ENCODE data around the gene EPC2.
"Not testable (repeated sequence)": the region's sequence is repeated elsewhere in the genome, so short reads cannot be mapped to it uniquely, and the experiment has no call there.

Gene EPC2

DNA sequence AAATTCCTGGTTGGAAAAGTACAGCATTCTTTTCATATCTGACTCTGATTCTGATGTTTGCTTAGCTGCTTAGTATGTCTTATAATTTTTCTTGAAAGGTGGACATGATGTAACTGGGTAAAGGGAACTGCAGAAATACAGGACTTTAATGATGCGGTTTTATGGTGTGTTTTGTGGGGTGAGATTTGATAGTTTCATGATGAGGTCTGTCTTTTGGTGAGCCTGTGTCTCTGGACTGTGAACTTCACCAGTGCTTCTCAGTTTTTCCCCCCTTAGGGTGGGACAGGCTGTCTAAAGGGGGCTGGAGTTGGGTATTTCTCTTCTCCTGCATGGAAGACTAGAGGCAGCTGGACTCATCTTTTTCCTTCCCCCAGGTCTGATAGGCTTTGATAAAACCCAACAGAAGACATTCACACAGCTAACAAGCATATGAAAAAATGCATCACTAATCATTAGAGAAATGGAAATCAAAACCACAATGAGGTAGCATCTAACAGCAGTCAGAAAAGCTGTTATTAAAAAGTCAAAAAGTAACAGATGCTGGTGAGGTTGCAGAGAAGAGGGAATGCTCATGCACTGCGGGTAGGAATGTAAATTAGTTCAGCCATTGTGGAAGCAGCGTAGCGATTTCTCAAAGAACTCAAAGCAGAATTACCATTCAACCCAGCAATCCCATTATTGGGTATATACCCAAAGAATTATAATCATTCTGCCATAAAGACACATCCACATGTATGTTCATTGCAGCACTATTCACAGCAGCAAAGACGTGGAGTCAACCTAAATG is 77.6 kb downstream of the EPC2 start:
- no peak overlapping the region for H3K4me3 ChIP-seq (ENCODE audit: low read depth, low read length)

DNA sequence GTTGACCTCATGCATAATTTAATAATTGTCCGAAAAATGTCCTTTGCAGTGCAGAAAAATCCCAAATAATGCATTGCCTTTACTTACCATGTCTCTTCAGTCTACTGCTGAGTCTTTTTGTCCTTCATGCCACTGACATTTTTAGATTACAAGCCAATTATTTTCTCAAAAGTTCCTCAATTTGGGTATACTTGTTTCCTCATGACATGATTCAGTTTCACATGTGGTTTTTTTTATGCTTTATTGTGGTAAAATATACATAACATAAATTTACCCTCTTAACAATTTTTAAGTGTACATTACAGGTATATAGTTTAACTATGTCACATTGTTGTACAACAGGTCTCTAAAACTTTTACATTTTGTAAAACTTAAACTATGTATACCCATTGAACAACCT is 81.0 kb downstream of the EPC2 start:
- no peak overlapping the region for H3K4me3 ChIP-seq (ENCODE audit: low read depth, low read length)

DNA sequence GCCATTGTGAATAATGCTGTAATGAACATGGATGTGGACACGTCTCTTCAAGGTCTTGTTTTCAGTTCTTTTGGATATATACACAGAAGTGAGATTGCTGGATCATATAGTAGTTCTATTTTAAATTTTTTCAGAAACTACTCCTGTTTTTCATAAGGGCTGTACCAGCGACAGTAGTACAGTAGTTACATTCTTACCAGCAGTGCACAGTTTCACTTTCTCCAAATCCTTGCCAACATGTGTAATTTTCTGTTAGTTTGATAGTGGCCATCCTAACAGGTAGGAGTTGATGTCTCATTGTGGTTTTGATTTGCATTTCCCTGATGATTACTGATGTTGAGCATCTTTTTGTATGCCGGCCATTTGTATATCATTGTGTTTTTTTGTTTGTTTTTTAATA is 81.7 kb downstream of the EPC2 start:
- no peak overlapping the region for H3K4me3 ChIP-seq (ENCODE audit: low read depth, low read length)

DNA sequence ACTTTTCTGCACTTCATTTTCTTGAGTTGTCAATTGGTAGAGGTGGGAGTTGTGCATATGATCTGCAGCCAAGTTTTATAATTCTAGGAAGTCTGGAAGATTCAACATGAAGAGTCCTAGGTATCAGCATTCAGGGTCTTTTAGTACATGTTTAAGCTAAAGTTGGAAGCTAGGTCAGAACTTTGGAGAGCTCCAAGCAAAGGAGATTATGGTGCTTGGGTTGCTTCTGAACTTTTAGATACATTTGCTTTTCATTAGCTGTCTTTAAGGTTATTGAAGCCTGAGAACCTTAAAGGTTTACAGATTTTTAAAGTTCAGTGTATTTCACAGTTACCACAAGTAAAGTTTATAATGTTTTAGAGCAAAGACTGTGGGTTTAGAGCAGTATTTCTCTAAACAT is 85.5 kb downstream of the EPC2 start:
- H3K4me3 ChIP-seq (ENCODE audit: low read depth, low read length) = no peak overlapping the region

DNA sequence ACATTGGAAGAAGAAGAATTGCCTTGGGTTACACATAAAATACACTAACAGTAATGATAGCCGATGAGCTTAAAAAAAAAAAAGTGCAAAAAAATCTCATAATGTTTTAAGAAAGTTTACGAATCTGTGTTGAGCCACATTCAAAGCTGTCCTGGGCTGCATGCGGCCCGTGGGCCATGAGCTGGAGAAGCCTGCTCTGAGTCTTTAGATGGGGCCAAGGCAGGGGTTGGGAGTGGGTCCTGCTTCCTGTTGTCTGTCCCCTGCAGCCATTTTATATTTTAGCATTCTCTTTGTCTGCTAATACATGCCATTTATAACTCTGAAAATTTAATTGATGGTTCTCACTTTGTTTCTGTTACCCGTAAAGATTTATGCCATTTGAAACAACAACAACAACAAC is 93.2 kb downstream of the EPC2 start:
- no peak overlapping the region for H3K4me3 ChIP-seq (ENCODE audit: low read depth, low read length)

DNA sequence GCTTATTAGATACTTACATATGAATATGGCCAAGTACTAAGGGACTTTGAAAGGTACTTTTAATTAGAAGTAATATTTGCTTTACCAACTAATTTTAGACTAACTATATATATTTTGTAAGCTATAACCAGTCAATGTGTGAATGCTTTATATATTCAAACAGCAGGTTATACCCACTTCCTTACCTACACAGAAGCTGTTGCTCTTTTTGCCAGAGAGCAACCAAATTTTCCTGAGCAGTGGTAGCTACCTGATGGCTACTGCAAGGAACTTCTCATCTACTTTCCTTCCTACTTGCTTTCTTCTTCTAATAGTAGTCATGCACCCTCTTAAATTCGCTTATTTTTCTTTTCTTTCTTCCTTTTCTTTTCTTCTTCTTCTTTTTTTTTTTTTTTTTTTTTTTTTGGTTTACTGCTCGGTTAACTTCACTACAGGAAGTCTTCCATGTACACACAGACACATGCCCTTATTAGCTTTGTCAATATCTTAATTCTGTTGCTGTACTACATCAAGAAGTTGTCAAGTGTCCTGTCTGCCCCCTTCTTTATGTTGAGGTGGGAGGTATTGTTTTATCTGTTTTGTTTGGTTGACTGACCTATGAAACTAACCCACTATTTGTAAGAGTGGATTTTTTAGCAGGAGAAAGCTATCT is 95.0 kb downstream of the EPC2 start:
- no peak overlapping the region for H3K4me3 ChIP-seq (ENCODE audit: low read depth, low read length)

DNA sequence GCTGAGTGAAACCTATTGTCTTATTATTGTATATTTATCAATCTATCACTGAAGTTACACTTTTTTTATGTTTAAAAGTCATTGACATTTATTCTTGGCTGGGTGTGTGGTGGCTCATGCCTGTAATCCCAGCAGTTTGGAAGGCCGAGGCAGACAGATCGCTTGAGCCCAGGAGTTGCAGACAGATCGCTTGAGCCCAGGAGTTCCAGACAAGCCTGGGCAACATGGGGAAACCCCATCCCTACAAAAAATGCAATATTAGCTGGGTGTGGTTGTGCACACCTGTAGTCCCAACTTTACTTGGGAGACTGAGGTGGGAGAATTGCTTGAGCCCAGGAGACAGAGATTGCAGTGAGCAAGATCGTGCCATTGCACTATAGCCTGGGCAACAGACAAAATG is 97.8 kb downstream of the EPC2 start:
- H3K4me3 ChIP-seq (ENCODE audit: low read depth, low read length) = no peak overlapping the region

DNA sequence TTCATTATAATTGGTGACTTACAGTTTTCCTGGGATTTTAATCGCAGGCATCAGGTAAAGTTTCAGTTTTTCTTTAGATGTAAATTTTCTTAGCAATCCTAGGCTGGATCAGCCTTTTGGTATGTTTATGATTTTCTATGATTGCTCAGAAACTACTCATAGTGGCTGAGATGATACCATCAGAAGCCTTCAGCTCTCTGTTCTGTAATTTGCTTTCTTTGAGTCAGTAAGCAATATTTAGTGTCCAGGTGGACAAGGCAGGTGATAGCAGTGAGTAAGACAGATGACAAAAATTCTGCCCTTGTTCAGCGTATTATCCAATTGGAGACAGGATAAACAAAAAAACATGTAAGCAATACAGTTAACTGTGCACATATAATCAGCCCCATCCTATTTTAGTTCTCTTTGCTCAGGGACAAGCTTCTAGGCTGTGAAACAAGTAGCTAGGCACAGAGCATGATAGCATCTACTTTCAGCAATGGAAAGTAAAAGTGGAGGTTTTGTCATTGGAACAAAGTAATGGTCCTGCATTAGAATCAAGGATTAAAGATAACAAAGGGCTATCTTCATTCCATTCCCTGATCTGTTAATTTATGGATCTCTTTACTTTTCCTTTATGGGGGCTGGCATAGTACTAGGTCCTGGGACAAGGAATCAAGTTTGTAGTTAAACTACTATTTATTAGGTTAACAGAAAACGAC is 100.8 kb downstream of the EPC2 start:
- H3K4me3 ChIP-seq (ENCODE audit: low read depth, low read length) = no peak overlapping the region

DNA sequence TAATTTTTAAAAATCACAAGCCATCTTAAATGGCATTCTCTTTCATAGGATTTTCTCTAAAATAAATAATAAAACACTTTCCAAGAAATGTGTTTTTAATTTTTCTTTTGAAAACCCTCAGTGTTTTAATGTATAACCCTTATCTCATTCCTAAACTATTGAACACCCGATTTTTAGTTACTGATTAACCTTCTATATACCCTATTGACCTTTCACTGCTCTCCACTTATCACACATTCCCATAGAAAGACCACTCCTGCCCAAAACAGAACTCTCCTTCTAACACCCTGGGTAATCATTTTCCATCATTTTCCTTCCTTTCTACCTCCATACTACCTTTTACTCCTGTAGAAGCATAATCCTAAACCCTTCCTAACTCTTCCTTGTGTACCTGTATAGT is 102.4 kb downstream of the EPC2 start:
- H3K4me3 ChIP-seq (ENCODE audit: low read depth, low read length) = no peak overlapping the region

DNA sequence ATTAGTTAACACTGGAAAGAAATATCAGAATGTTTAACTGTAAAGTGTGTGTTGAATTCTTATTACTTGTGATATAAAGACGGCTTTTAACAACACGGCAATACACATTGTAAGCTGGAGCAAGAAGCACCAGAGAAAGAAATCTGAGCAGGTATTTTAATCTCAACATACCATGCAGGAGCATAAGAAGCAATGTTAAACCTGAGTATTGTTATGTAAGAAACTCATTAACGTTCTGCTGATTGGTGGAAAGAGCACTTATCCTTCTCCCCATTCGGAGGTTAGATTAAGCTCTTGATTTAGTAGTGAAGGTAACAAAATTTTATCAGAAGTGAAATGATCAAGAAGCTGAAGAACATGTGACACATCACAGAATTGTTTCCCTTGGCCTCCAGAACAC is 107.4 kb downstream of the EPC2 start:
- H3K4me3 ChIP-seq (ENCODE audit: low read depth, low read length) = no peak overlapping the region

DNA sequence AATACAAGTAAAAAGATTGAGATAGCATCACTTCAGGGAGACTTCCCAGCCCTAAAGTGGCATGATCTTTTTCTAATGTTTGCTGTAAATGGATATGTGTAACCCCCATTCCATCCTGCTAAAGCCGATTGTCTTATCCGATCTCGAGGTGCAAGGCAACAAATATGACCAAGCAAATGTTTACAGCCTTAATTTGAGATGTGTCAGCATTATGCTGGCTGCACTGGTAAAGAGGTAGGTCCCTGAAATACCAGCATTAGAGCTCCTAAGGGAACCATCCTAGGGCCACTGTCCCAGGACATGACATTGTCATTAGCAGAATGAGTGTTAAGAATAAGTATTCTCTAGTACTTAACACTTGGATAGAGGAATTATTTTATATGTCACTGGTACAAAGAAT is 108.4 kb downstream of the EPC2 start:
- no peak overlapping the region for H3K4me3 ChIP-seq (ENCODE audit: low read depth, low read length)

DNA sequence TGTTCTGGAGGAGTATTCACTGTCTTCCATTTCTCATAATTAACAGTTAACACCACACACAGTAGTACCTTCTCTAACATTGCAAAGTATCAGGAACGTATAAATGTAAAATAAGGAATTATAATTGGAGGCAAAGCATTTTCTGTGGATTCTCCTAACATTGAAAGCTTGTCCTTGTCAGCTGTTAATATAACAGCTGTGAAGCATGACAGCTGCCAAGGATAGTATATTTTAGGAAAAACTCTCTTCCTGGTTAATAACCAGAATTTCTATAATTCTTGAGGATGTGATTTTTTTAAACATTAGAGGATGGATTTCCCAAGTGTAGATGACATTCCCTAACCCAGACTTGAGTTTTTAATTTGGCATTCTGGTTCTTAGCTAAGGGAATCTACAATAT is 110.3 kb downstream of the EPC2 start:
- no peak overlapping the region for H3K4me3 ChIP-seq (ENCODE audit: low read depth, low read length)

DNA sequence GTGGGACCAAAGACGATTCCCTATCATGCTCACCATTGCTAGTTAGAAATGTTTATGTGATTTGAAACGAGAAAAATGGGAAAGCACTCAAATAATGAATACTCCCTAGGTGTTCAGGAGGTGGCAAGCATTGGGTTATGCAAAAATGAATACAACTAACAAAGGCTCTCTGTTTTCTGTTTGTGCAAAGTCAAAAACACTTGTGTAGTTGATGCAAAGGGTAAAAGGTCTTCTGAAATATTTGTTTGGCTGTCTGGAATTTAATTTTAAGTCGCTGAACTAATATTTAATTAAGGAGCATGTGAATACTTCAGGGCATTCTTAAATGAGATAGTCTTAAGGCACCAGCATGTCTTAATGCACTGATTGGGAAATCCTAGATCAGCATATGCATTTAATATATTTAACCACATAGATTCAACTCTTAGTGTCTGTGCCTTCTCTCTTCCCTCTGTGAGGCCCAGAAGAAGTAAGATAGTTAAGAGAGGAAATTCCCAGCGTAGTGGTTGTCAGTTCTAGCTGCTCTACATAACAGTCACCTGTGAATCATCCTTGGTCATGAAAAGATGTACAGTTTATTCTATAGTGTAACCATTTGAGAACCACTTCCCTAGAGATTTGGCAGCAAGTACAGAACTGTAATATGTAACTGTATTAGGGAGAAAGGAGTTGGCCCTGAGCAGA is 111.9 kb downstream of the EPC2 start:
- H3K4me3 ChIP-seq (ENCODE audit: low read depth, low read length) = no peak overlapping the region

DNA sequence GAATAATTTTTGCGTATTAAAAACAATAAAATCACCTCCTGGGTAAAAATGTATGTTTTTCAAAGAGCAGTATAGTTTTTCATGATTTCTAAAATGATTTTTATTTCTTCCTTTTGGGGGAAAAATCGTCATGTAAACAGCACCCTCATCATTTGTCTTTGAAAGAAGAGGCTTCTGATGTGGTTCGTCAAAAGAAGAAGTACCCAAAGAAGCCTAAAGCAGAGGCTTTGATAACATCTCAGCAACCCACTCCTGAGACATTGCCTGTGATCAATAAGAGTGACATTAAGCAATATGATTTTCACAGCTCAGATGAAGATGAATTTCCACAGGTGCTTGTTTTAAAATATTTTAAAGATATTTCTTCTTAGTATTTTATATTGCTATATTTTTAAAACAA is 120.3 kb downstream of the EPC2 start:
- H3K4me3 ChIP-seq (ENCODE audit: low read depth, low read length) = no peak overlapping the region

DNA sequence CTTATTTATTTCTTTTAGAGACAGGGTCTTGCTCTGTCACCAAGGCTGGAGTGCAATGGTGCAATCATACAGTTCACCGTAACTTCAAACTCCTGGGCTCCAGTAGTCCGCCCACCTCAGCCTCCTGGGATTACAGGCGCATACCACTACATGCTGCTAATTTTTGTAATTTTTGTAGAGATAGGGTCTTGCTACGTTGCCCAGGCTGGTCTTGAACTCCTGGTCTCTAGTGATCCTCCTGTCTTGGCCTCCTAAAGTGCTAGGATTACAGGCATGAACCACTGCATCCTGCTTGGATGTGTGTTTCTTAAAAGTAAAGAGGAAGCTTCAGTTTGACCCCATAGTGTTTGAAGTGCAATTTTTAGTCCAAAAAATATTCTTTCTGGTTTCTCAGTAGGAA is 125.5 kb downstream of the EPC2 start:
- no peak overlapping the region for H3K4me3 ChIP-seq (ENCODE audit: low read depth, low read length)

DNA sequence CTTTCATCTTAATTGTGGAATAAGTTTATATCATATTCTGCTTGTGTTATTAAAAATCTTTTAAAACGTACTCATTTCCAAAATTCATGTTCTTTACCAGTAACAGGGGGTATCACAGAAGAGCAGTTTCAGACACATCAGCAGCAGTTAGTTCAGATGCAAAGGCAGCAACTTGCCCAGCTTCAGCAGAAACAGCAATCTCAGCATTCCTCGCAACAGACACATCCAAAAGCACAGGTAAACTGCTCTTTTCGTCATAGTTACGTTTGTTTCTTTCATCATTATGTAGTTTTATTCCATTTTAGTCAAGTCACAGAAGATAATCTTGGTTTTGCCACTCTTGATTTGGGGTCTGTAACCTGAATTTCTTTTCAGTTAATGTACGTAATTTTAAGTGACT is 137.0 kb downstream of the EPC2 start:
- H3K4me3 ChIP-seq (ENCODE audit: low read depth, low read length) = no peak overlapping the region

DNA sequence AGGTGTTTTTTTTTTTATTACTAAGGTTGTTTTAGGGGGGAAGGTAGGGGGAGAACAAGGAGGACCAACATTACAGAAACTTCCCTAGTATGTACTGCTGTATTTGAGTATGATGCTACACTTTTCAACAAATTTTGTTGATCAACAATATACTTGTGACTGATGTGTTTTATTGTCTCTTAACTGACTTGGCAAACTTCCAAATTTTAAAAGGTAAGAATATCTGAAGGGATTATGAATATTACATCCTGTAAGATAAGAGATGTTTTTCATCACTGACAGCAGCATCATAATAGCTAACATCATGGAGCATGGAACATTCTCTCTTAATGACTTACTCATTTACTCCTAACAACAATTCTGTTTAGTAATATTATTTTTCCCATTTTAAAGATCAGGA is 144.5 kb downstream of the EPC2 start:
- H3K4me3 ChIP-seq (ENCODE audit: low read depth, low read length) = no peak overlapping the region

DNA sequence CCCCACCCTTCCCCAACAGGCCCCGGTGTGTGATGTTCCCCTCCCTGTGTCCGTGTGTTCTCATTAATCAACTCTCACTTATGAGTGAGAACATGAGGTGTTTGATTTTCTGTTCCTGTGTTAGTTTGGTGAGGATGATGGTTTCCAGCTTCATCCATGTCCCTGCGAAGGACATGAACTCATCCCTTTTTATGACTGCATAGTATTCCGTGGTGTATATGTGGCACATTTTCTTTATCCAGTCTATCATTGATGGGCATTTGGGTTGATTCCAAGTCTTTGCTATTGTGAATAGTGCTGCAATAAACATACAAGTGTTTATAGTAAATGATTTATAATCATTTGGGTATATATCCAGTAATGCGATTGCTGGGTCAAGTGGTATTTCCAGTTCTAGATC is 145.6 kb downstream of the EPC2 start:
- H3K4me3 ChIP-seq (ENCODE audit: low read depth, low read length) = not testable (repeated sequence)

DNA sequence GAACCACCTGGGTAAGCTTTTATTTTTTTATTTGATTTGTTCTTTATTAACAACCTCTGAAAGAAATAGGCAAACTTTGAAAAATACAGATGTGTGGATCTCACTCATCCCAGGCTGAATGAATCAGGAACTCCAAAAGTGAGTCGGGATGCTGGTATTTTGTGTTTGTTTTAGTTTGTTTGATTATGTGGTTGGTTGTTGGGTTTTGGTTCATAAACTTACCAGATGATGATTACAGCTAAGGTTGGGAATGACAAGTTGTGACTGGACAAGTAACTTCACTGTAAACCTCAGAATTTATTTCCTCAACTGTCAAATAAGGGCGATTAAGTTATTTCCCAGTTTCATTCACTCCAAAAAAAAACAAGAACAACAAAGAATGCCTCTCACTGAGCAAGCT is 150.0 kb downstream of the EPC2 start:
- no peak overlapping the region for H3K4me3 ChIP-seq (ENCODE audit: low read depth, low read length)

DNA sequence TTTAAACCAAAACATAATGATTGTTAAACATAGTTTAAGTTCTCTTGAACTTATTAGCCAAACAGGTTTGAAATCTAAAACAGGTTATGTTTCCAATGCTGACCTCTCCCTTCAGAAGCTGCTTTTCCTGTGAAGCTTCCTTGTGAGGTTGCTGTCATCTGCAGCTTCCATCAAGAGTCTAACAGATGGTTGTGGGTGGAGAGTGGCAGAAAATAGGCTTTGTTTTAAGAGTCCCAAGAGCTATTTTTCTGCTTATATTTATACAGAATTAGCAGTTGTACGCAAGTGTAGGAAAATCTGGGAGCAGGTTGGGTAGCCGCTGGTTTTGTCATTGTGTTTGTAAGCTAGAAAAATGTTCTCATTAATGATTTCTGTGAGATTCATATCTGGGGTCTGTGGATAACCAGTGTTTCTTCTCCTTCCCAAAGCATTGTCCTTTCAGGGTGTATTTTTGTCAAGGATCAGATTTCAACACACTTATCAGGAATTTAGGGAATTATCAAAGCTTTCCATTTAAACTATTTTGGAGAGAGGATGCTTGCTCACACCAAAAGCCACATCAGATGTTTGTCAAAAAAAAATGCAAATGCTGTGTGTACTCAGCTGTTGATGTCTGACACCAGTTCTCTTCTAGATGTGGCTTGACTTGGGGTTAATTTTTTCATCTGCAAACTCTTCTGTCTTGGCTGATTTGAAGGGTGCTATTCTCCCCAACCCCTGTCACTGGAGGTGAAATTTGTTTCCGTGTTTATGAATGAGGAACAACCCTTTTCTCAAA is 152.4 kb downstream of the EPC2 start:
- H3K4me3 ChIP-seq (ENCODE audit: low read depth, low read length) = no peak overlapping the region
